UCSD-AML1 (cell line): ENCODE results near the gene SLC44A5.
"Not testable (repeated sequence)": the region's sequence is repeated elsewhere in the genome, so short reads cannot be mapped to it uniquely, and the experiment has no call there.

Source experiments
- DNase-seq: peaks from one replicate; lab custom pipeline; 2025; ENCODE audit not compliant: unreplicated experiment; lab: John Stamatoyannopoulos, UW

SLC44A5 gene

GRCh38 chr1:75293270-75293669 is 317.6 kb downstream of the SLC44A5 start:
- DNase-seq: no peak

GRCh38 chr1:75292013-75292412 is 318.9 kb downstream of the SLC44A5 start:
- no peak for DNase-seq

- no peak for DNase-seq
These were observed 334.5 kb downstream of the SLC44A5 start for GRCh38 chr1:75276385-75276784.

GRCh38 chr1:75275631-75276030 is 335.3 kb downstream of the SLC44A5 start:
- DNase-seq: no peak

- DNase-seq: no peak
These were observed 335.9 kb downstream of the SLC44A5 start for GRCh38 chr1:75274920-75275506.

- no peak for DNase-seq
These were observed 337.8 kb downstream of the SLC44A5 start for GRCh38 chr1:75273110-75273509.

GRCh38 chr1:75265792-75266191 is 345.1 kb downstream of the SLC44A5 start:
- no peak for DNase-seq

- DNase-seq: no peak
These were observed 346.8 kb downstream of the SLC44A5 start for GRCh38 chr1:75264112-75264511.

GRCh38 chr1:75263616-75264015 is 347.3 kb downstream of the SLC44A5 start:
- DNase-seq: not testable (repeated sequence)

GRCh38 chr1:75261946-75262345 is 349.0 kb downstream of the SLC44A5 start:
- DNase-seq: not testable (repeated sequence)

- DNase-seq: no peak
These were observed 352.6 kb downstream of the SLC44A5 start for GRCh38 chr1:75258351-75258750.

GRCh38 chr1:75257424-75257823 is 353.5 kb downstream of the SLC44A5 start:
- DNase-seq: no peak

GRCh38 chr1:75250114-75250513 is 360.8 kb downstream of the SLC44A5 start:
- DNase-seq: not testable (repeated sequence)

GRCh38 chr1:75245239-75245638 is 365.7 kb downstream of the SLC44A5 start:
- no peak for DNase-seq

GRCh38 chr1:75243124-75243523 is 367.8 kb downstream of the SLC44A5 start:
- no peak for DNase-seq

GRCh38 chr1:75237316-75237715 is 373.6 kb downstream of the SLC44A5 start:
- no peak for DNase-seq

GRCh38 chr1:75234562-75234961 is 376.4 kb downstream of the SLC44A5 start:
- DNase-seq: no peak

GRCh38 chr1:75233302-75233929 is 377.5 kb downstream of the SLC44A5 start:
- DNase-seq: no peak

- no peak for DNase-seq
These were observed 390.8 kb downstream of the SLC44A5 start for GRCh38 chr1:75220072-75220471.

- no peak for DNase-seq
These were observed 396.9 kb downstream of the SLC44A5 start for GRCh38 chr1:75214017-75214416.

GRCh38 chr1:75211648-75212047 is 399.3 kb downstream of the SLC44A5 start:
- no peak for DNase-seq

GRCh38 chr1:75208862-75209261 is 402.1 kb downstream of the SLC44A5 start:
- no peak for DNase-seq
